Measurements from ENCODE around the gene MRNIP.

DNA sequence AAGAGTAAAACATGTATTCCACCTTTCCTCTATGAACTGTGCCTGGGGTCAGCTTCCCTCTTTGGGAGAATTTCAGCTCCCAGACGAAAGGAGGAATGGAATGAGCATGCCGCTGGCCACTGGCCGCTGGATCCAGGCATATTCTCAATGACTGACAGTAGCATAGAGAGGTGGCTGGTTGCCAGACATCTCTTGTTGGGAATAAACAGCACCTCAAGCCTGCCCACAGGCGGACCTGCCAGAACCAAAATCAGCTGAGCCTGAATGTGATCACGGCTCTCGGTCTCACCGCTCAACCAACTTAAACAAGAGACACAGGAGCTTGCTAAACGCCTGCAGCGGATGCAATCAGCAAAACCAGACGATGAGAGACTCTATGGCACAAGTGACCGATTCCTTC is 28.5 kb upstream of the MRNIP start:
- TF ChIP-seq, protein P1, sequence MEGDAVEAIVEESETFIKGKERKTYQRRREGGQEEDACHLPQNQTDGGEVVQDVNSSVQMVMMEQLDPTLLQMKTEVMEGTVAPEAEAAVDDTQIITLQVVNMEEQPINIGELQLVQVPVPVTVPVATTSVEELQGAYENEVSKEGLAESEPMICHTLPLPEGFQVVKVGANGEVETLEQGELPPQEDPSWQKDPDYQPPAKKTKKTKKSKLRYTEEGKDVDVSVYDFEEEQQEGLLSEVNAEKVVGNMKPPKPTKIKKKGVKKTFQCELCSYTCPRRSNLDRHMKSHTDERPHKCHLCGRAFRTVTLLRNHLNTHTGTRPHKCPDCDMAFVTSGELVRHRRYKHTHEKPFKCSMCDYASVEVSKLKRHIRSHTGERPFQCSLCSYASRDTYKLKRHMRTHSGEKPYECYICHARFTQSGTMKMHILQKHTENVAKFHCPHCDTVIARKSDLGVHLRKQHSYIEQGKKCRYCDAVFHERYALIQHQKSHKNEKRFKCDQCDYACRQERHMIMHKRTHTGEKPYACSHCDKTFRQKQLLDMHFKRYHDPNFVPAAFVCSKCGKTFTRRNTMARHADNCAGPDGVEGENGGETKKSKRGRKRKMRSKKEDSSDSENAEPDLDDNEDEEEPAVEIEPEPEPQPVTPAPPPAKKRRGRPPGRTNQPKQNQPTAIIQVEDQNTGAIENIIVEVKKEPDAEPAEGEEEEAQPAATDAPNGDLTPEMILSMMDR (IDR thresholded peaks at IDR 0.05; ENCODE audit: insufficient read depth, low read length): no peak
- TF ChIP-seq POLR2AphosphoS5 (IDR thresholded peaks at IDR 0.05; ENCODE audit: low read depth): no peak
- TF ChIP-seq, protein P2, sequence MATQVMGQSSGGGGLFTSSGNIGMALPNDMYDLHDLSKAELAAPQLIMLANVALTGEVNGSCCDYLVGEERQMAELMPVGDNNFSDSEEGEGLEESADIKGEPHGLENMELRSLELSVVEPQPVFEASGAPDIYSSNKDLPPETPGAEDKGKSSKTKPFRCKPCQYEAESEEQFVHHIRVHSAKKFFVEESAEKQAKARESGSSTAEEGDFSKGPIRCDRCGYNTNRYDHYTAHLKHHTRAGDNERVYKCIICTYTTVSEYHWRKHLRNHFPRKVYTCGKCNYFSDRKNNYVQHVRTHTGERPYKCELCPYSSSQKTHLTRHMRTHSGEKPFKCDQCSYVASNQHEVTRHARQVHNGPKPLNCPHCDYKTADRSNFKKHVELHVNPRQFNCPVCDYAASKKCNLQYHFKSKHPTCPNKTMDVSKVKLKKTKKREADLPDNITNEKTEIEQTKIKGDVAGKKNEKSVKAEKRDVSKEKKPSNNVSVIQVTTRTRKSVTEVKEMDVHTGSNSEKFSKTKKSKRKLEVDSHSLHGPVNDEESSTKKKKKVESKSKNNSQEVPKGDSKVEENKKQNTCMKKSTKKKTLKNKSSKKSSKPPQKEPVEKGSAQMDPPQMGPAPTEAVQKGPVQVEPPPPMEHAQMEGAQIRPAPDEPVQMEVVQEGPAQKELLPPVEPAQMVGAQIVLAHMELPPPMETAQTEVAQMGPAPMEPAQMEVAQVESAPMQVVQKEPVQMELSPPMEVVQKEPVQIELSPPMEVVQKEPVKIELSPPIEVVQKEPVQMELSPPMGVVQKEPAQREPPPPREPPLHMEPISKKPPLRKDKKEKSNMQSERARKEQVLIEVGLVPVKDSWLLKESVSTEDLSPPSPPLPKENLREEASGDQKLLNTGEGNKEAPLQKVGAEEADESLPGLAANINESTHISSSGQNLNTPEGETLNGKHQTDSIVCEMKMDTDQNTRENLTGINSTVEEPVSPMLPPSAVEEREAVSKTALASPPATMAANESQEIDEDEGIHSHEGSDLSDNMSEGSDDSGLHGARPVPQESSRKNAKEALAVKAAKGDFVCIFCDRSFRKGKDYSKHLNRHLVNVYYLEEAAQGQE (IDR thresholded peaks at IDR 0.05; ENCODE audit: insufficient replicate concordance, low read depth): no peak
- no peak for TF ChIP-seq GABPA (IDR thresholded peaks at IDR 0.05; ENCODE audit: low read depth)

Data from HL-60 (cell line).